Stimulated activated effector memory CD8-positive, alpha-beta T cell treated with anti-CD3 and anti-CD28 coated beads, Interleukin-12 subunit alpha, Interleukin-12 subunit beta, amount 100 ng/mL, for 72 hours (primary cell): ENCODE data around the gene EIF5.

ENCODE experiments used
- ATAC-seq: fragments of 150-1000 bp; cut with Tn5 transposase; 2 replicates; pipeline ENCODE4 v1.10.0; 2021
- DNase-seq, 2 donors: peaks; one replicate each; pipeline ENCODE4 v3.0.0; 2021 to 2022; ENCODE audit warnings: low spot score in 2 of 2
- H3K27ac Mint-ChIP-seq: one replicate; pipeline ENCODE4 v1.8.0; 2022; ENCODE audit warnings: mild to moderate bottlenecking, mixed read lengths
- H3K36me3 Mint-ChIP-seq: one replicate; pipeline ENCODE4 v1.8.0; 2022; ENCODE audit warnings: mild to moderate bottlenecking, mixed read lengths
- H3K4me1 Mint-ChIP-seq: one replicate; pipeline ENCODE4 v1.8.0; 2022; ENCODE audit warnings: mixed read lengths
- H3K4me3 Mint-ChIP-seq: one replicate; pipeline ENCODE4 v1.8.0; 2022; ENCODE audit warnings: mild to moderate bottlenecking, mixed read lengths
- H3K9me3 Mint-ChIP-seq: one replicate; pipeline ENCODE4 v1.8.0; 2022; ENCODE audit warnings: mixed read lengths

EIF5 gene

GRCh38 chr14:103317976-103318580 is 16.0 kb upstream of the EIF5 start:
- Mint-ChIP-seq H3K4me1 (no peaks in the 10 kb centered on the region), H3K4me3 (no peak overlapping the region), H3K27ac (no peak overlapping the region), H3K36me3 (no peaks in the 10 kb centered on the region), H3K9me3 (no peaks in the 10 kb centered on the region)
- no peak for ATAC-seq
- no peak for DNase-seq

- Mint-ChIP-seq H3K4me3 (no peak overlapping the region), H3K4me1 (no peaks in the 10 kb centered on the region), H3K27ac (no peak overlapping the region), H3K36me3 (no peaks in the 10 kb centered on the region), H3K9me3 (no peaks in the 10 kb centered on the region)
- no peak for ATAC-seq
- DNase-seq: no peak
Measured at GRCh38 chr14:103318750-103319419, 15.2 kb upstream of the EIF5 start.

- Mint-ChIP-seq H3K4me3 (no peak overlapping the region), H3K9me3 (no peaks in the 10 kb centered on the region), H3K36me3 (no peaks in the 10 kb centered on the region), H3K27ac (no peak overlapping the region), H3K4me1 (no peaks in the 10 kb centered on the region)
- ATAC-seq (no peak), DNase-seq (no peak)
Measured at GRCh38 chr14:103319422-103319821, 14.6 kb upstream of the EIF5 start.

GRCh38 chr14:103326078-103326477 is 8.0 kb upstream of the EIF5 start:
- no peak overlapping the region for H3K27ac Mint-ChIP-seq
- ATAC-seq (no peak), DNase-seq (no peak)
- H3K9me3 Mint-ChIP-seq: no peaks in the 10 kb centered on the region
- no peaks in the 10 kb centered on the region for H3K36me3 Mint-ChIP-seq
- H3K4me3 Mint-ChIP-seq: no peak overlapping the region
- no peaks in the 10 kb centered on the region for H3K4me1 Mint-ChIP-seq

- no peak overlapping the region for H3K27ac Mint-ChIP-seq
- no peaks in the 10 kb centered on the region for H3K9me3 Mint-ChIP-seq
- H3K4me3 Mint-ChIP-seq: no peak overlapping the region
- H3K4me1 Mint-ChIP-seq: no peaks in the 10 kb centered on the region
- peaks cover 5% of the 10 kb centered on the region for H3K36me3 Mint-ChIP-seq
- DNase-seq (no peak), ATAC-seq (no peak)
Measured at GRCh38 chr14:103328941-103329340, 5.1 kb upstream of the EIF5 start.

- ATAC-seq (no peak), DNase-seq (no peak)
- no peak overlapping the region for H3K4me3 Mint-ChIP-seq
- H3K27ac Mint-ChIP-seq: no peak overlapping the region
- H3K9me3 Mint-ChIP-seq: no peaks in the 10 kb centered on the region
- no peaks in the 10 kb centered on the region for H3K4me1 Mint-ChIP-seq
- H3K36me3 Mint-ChIP-seq: peaks cover 12% of the 10 kb centered on the region
Measured at GRCh38 chr14:103329401-103330347, 4.4 kb upstream of the EIF5 start.

GRCh38 chr14:103330536-103330935 is 3.5 kb upstream of the EIF5 start:
- no peak for DNase-seq
- peaks cover 5% of the 10 kb centered on the region for H3K4me1 Mint-ChIP-seq
- H3K36me3 Mint-ChIP-seq: peaks cover 21% of the 10 kb centered on the region
- H3K9me3 Mint-ChIP-seq: no peaks in the 10 kb centered on the region
- no peak overlapping the region for H3K27ac Mint-ChIP-seq
- no peak overlapping the region for H3K4me3 Mint-ChIP-seq
- no peak for ATAC-seq

GRCh38 chr14:103332143-103332919 is 1.7 kb upstream of the EIF5 start:
- Mint-ChIP-seq H3K36me3 (peaks cover 38% of the 10 kb centered on the region), H3K4me1 (peaks cover 20% of the 10 kb centered on the region), H3K27ac (peak overlapping the region; percentile 96), H3K9me3 (no peaks in the 10 kb centered on the region), H3K4me3 (peak overlapping the region; percentile 75)
- DNase-seq (no peak), ATAC-seq (no peak)

GRCh38 chr14:103334644-103335622 is 896 bp downstream of the EIF5 start:
- Mint-ChIP-seq H3K9me3 (no peaks in the 10 kb centered on the region), H3K4me1 (peaks cover 39% of the 10 kb centered on the region), H3K4me3 (peak overlapping the region; percentile 75), H3K36me3 (peaks cover 64% of the 10 kb centered on the region), H3K27ac (peak overlapping the region; percentile 96)
- ATAC-seq (peak; percentile 60), DNase-seq (peak; percentile 63 to 81)

- Mint-ChIP-seq H3K27ac (peak overlapping the region; percentile 96), H3K4me1 (peaks cover 46% of the 10 kb centered on the region), H3K4me3 (peak overlapping the region; percentile 75), H3K9me3 (no peaks in the 10 kb centered on the region), H3K36me3 (peaks cover 77% of the 10 kb centered on the region)
- DNase-seq (no peak), ATAC-seq (no peak)
Measured at GRCh38 chr14:103336191-103336590, 2.2 kb downstream of the EIF5 start.

GRCh38 chr14:103337794-103338193 is 3.8 kb downstream of the EIF5 start:
- DNase-seq: no peak
- peaks cover 46% of the 10 kb centered on the region for H3K4me1 Mint-ChIP-seq

GRCh38 chr14:103339561-103339960 is 5.5 kb downstream of the EIF5 start:
- DNase-seq (no peak), ATAC-seq (no peak)
- H3K4me3 Mint-ChIP-seq: no peak overlapping the region
- no peaks in the 10 kb centered on the region for H3K9me3 Mint-ChIP-seq
- H3K4me1 Mint-ChIP-seq: peaks cover 46% of the 10 kb centered on the region
- H3K27ac Mint-ChIP-seq: peak overlapping the region; percentile 78
- peaks cover 100% of the 10 kb centered on the region for H3K36me3 Mint-ChIP-seq

More at GRCh38 chr14:103337794-103338193, 3.8 kb downstream of the EIF5 start:
- no peak overlapping the region for H3K4me3 Mint-ChIP-seq
- no peaks in the 10 kb centered on the region for H3K9me3 Mint-ChIP-seq
- ATAC-seq: no peak
- H3K36me3 Mint-ChIP-seq: peaks cover 93% of the 10 kb centered on the region
- H3K27ac Mint-ChIP-seq: peak overlapping the region; percentile 96

- ATAC-seq: no peak
- Mint-ChIP-seq H3K9me3 (no peaks in the 10 kb centered on the region), H3K27ac (peak overlapping the region; percentile 78), H3K36me3 (peaks cover 100% of the 10 kb centered on the region), H3K4me1 (peaks cover 39% of the 10 kb centered on the region), H3K4me3 (no peak overlapping the region)
- DNase-seq: no peak
Measured at GRCh38 chr14:103340480-103341212, 6.6 kb downstream of the EIF5 start.
